Stimulated activated CD4-positive, alpha-beta T cell treated with anti-CD3 and anti-CD28 coated beads, Interleukin-2, amount 100 ng/mL, for 24 hours (primary cell): ENCODE measurements around the gene ACSM6.
"Not testable (repeated sequence)": the region's sequence is repeated elsewhere in the genome, so short reads cannot be mapped to it uniquely, and the experiment has no call there.

Experiments used
- DNase-seq, 2 donors: peaks; one replicate each; pipeline ENCODE4 v3.0.0-alpha.2; 2020

ACSM6 gene, protein sequence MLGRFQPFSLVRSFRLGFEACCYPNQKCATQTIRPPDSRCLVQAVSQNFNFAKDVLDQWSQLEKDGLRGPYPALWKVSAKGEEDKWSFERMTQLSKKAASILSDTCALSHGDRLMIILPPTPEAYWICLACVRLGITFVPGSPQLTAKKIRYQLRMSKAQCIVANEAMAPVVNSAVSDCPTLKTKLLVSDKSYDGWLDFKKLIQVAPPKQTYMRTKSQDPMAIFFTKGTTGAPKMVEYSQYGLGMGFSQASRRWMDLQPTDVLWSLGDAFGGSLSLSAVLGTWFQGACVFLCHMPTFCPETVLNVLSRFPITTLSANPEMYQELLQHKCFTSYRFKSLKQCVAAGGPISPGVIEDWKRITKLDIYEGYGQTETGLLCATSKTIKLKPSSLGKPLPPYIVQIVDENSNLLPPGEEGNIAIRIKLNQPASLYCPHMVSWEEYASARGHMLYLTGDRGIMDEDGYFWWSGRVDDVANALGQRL

DNA sequence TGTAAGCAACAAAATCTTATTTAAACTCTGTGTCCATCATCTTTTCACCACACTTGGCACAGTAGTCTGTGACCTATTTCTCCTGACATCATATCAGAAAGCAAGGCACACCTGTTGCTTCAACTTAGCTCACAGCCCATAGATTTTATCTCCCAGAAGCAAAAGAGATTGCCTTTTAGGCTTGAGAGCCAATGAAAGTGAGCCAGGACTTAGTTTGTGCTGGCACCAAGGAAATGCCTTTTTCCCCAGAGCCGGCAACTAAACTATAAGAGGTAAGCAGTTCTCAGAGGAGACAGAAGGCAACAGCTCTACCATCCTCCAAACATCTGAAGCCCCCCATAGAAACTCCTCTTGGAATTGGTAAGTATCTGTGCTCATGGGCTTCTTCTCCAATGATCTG lies at the start of gene ACSM6:
Gene ACSM6 (plus strand): TSS at position 295 of the 400 bp plus-strand sequence. CDS start 248 bp downstream, outside the sequence.
- DNase-seq: no peak

DNA sequence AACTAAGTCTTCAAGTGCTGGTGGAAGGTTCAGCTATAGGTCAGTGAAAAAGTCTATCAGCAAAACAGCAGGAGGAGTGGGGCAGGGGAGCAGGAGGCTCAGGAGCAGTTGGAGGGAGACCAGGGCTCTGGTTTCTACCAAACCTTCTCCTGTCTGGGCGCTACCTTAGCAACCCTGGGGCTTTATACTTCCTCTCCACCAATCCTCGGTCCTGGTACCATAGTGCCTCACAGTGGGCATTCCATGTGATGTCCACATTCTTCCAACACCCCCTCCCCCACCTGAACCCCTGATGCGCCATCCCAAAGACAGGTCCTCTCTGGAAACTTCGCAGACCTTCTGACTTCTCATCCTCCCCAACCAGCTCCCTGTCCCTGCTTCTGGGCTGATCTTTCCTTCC lies 25.3 kb upstream of the ACSM6 start:
- DNase-seq: no peak

DNA sequence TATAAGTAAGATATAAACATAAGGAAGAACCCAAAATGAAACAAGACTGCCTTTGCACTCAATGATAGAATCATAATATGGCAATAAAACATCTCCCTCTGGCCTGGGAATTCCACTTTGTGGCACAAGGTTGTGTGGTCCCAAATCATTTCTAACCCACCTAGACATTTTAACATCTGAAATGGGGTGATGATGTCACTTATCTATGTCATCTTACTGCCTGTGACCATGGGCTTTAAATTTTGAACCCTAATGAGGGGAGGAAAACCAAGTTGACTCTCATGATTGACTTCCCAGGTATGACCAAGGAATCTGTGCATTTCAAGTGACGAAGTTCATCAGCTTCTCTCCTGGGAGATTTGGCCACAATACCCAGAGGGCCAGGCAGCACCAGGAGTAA lies 24.5 kb upstream of the ACSM6 start:
- DNase-seq: no peak

DNA sequence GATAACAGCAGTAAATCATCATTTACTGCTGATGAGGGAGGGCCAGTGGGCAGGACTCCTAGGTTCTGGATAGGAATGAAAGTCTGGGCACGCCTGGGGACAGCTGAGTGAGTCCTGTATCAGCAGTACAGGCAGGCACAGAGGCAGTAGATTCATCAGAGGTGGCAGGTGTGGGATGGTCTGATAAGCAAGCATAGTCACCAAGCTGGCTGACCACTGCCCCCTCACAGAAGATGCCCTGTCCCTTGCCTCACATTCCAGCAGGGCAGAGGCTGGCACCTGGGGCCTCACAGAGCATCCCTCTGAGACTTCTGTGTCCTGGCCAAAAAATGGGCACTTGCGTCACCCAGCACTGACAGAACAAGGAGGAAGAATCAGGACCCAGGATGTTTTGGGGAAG lies 23.2 kb upstream of the ACSM6 start:
- DNase-seq: no peak

DNA sequence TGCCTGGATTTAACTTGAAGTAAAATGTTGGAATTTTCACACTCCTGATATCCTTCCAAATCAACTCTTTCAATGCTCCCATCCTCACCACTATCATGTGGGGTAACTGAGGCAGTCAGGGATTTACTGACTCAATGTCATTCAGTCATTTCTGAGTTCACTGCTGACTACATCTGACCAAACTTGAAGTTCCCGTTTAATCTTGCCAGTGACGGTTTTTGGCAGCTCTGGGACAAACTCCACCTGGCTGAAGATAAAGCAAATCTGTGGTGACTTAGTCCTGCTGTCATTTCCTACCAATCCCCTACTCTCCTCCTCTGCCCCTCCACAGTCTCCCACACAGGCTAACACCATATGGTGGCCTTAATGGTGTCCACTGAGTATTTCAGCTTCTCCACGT lies 22.7 kb upstream of the ACSM6 start:
- no peak for DNase-seq

DNA sequence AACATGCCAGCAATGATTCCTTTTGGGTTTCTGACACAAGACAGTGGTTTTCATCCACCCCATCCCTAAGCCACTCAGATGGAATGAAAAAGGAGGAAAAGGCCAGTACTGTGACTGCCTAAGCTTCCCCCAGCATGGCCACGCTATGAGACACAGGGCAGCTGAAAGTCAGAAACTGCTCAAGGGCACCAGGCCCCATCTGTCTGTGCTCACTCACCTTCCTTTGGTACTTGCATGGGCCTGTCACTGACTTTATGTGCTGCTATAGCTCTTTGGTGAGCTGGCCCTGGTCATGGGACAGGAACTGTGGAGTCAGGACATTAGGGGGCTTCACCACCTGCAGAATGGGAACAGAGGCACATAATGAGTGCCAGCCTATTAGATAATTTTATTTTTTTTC lies 21.2 kb upstream of the ACSM6 start:
- no peak for DNase-seq

DNA sequence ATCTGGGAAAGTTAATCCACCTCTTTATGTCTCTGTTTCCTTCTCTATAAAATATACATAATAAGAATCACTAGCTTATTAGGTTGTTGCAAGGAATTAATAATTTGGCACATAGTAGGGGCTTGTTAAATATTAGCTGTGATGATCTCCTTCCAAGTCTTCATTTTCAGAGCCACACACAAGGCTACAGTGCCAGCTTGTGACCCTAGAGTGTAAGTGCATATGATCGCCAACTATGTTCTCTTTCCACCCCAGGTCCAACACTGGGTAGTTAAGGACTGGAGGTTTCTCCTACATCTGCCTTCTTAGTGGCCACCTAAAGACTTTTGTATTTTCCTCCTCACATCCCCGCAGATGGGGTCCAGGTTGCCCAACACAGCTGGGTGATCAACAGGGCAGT lies 17.9 kb upstream of the ACSM6 start:
- DNase-seq: no peak

DNA sequence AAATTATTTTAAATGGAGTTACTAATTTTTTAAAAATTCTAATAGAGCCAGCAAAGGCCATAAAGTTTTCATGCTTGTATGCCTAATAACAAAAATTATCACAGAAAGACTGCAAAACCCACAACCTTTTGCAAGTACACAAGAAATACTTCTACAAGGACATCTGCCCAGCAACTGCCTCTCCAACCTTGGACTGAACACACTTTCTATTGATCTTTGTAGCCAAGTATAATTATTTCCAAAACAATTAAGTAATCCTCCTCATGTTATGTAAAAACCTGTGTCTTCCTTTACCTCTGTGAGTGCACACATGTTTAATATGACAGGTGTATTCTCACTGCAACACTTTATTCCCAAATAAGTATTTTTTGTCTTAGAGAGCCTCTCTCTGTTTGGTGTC lies 16.6 kb upstream of the ACSM6 start:
- DNase-seq: no peak

DNA sequence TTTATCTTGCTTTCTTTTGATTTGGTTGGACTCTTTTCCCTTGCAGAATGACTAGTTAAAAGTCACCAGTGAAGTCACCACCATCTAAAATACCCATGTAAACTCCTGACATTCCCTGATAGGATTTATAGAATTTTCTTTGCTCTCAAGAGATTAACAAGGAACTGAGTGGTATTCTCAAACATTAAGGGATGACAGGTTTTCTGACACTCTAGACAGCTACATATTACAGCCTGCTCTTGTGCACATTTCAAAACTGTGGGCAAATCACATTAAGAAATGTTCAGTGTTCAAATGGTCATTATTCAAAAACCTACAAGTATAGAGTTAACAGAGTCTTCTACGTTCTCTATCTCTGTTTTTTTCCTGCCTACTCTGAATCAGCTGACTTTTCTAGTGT lies 15.8 kb upstream of the ACSM6 start:
- DNase-seq: no peak

DNA sequence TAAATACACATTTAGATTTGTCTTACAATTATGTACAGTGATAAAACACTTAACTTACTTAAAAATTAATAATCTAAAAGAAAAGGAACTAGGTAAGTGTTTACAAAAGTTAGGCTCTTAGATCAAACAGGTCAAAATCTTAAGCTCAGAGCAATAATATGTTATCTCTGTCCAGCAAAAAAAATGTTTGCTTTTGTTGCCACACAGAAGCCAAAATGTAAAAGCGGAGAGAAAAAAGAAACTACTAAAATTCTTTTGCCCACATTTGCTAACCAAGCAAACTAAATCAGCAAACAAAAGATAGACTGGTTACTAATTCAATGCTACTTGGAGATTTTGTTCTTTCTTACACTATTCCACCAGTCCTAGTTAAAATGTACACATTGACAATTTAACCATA lies 15.2 kb upstream of the ACSM6 start:
- DNase-seq: no peak

DNA sequence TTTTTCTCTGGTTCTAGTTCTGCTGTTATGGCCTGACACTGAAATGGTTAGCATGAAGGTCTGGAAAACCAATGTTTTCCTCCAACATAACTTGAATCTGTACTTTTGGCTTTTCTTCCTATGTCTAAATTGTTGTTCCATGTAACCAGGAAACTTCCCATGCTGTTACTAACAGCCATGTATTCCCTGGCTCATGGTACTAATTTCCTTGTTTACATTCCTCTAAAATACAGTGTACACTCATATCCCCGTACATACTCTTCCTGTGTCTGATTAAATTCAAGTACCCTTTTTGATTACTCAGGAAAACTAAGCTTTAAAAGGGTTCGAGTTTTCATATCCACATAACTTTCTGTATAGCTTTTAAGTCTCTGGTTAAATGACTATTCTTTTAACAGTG lies 12.3 kb upstream of the ACSM6 start:
- DNase-seq: no peak

DNA sequence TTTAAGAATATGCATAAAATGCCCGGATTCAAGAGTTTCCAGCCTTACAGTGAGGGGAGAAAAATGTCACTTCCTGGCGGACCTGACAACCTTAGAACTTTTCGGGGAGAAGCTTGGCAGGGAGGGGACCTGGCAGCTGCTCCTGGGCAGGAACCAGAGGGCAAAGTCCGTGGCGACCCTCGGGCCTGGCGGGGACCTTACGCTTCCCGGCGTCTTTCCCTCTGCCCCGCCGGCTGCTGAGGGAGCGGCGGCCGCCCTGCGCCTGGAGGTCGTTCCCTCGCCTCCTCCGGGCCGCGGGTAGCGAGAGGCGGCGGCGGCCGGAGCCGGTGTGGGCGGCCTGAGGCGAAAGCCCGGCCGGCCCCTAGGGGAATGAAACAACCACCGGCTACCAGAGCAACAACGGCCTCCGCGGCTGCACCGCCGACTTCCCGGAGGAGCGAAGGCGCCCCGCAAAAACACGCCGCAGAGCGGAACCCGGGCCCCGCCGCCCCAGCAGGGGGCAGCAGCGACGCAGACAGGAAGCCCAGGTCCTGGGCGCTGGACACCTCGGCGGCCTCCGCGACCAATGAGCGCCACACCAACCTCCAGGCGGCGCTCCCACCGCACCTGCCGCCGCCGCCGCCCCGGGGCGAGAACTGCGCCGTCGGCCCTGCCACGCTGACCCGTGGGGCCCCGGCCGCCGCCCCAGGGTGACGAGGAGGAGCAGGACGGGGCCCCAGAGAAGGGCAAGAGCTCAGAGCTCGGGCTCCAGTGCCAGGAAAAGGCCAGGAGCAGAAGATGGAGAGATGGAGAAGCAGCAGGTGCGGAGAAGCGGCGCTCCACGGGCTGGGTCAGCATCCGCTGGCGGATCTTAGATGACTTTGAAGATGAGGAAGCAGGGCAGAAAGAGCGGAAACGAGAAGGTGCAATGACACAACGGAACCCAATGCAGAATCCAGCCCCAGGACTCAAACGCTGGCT lies 10.5 kb upstream of the ACSM6 start:
- peak; percentile 68 to 87 for DNase-seq

DNA sequence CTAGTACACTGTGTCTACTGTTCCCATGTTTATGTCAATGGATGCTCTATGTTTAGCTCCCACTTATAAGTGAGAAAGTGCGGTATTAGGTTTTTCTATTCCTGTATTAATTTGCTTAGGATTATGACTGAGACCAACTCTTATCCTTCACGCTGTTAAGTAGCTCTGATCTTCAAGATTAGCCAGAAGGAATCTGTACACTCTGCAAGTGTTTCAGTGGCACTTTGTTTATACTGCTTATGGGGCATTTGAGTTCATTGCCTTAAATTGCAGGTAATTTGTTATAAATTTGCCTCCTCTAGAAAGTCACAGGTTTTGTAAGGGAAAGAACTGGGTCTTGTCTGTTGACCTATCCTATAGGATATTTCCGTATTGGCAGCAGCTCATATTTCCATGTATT lies 6.4 kb upstream of the ACSM6 start:
- DNase-seq: no peak

DNA sequence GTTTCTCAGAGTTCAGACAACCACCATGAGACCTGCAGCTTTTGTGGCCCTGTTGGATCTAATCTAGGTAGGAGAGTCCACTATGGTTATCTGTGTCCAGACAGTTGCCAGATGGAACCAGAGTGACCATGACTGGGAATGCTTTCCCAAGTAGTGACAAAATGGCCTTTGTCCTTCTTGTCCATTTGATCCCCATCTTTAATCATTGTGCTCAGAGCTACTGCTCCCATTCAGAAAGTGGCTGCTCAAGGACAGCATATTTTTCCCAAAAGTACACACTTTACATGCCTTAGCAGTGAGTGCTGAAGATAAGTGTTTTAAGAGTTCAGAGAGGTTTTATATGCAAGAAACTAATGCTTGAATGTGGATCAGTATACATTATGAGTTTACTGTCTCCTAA lies 5.4 kb upstream of the ACSM6 start:
- no peak for DNase-seq

DNA sequence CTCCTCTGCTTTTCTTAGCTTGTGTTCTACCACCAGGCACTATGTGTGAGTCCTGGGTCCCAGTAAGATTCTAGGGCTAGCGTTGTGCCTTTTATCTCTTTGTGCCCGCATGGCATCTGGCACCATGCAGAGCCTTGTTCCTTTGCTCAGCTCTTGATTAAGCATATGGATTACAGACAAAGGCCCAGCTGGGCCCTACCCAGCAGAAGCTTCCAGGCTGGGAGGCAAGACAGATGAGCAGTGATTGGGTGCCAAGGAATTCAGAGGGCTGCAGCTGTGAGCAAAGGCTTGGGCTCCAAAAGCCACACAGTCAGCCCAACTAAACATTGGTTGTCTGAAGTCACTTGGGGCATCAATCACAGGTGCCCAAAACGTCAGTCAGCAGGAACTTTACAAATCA lies 2.0 kb downstream of the ACSM6 start:
- no peak for DNase-seq

DNA sequence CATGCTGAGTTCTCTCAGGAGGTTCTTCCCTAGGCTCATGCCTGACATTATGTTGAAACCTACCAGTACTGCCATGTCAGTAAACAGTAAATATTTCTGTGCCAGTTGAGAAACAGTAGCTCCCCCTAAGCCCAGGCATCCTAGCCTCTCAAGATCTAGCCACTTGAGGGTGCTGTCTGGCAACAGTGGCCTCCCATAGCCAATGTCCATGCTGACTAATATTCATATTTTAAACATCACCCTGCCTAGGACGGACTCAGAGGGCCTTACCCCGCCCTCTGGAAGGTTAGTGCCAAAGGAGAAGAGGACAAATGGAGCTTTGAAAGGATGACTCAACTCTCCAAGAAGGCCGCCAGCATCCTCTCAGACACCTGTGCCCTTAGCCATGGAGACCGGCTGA lies 7.7 kb downstream of the ACSM6 start:
- DNase-seq: no peak

DNA sequence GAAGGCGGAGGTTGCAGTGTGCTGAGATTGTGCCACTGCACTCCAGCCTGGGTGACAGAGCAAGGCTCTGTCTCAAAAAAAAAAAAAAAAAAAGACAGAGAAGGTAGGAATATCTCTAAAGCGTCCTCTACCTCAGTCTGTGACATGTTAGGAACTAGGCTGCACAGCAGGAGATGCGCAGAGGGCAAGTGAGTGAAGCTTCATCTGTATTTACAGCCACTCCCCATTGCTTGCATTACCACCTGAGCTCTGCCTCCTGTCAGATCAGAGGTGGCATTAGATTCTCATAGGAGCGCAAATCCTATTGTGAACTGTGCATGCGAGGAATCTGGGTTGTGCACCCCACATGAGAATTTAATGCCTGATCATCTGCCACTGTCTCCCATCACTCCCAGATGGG lies 8.8 kb downstream of the ACSM6 start:
- DNase-seq: not testable (repeated sequence)

DNA sequence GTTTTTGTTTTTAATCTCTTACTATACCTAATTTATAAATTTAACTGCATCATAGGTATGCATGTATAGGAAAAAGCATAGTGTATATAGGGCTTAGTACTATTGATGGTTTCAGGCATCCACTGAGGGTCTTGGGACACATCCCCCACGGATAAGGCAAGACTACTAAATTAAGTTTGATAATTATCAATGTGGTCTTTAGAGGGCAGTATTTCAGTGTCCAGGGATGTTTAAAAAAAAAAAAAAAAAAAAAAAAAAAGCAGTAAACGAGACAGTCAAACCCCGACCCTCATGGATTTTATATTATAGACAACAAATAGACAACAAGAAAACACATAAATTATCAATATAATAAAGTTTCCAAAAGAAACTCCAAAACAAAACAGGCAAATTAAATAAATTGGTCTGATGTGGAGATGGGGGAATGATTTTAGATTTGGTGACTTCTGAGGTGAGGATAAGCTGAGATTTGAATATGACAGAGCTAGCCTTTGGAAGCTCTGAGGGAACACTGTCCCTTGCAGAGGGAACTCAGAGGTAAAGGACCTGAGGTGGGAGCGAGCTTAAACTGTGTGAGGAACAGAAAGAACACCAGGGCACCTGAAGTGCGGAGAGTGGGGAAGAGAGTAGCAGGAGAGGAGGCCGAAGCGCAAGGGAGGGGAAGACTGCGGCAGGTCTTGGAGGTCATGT lies 14.8 kb downstream of the ACSM6 start:
- no peak for DNase-seq

DNA sequence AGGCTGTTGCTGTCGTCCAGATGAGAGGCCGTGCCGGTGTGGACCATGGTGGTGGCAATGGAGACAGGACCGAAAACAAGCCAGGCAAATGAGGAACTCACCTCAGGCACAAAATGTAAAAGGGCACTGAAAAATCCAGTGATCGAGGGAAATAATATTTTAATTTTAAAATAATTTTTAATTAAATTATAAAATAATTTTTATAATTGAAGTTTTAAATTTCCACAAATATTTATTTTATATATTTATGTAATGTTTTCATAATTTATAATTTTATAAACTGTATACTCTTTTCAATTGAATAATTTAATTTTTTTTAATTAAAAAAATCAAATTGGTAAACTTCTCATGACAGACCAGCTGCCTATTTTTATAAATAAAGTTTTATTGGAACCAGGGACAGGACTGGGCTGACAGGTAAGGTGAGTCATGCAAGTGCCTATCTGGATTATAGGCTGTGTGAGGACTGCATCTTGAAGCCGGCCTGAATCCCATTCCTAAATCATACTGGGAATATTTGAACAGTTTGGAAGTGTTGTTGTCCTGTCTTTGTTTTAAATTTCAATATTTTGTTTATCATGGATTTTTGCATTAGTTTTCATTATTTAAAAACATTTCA lies 15.6 kb downstream of the ACSM6 start:
- no peak for DNase-seq

DNA sequence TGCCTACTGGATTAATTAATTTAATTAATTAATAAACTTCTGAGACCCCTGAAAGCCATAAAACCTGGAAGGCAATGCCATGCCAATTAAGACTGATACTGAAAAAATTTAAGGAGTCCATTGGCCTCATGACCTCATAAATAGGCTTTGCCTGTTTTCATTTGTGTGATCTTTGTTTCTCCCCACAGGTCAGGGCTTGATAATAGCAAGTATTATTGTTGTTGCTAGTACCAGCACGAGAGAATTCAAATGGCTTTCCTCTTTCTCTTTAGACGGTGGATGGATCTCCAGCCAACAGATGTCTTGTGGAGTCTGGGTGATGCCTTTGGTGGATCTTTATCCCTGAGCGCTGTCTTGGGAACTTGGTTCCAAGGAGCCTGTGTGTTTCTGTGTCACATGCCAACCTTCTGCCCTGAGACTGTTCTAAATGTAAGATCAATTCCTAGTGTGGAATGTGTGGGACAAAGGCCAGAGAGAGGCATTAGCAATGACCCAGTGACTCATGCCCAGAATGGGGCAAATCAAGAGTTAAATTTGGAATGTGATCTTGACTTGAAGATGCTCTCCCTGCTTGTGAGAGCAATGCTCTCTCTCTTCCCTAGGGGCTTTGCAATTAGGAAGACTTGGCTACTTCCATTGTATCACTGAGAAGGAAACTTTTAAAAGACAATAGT lies 17.7 kb downstream of the ACSM6 start:
- DNase-seq: no peak

DNA sequence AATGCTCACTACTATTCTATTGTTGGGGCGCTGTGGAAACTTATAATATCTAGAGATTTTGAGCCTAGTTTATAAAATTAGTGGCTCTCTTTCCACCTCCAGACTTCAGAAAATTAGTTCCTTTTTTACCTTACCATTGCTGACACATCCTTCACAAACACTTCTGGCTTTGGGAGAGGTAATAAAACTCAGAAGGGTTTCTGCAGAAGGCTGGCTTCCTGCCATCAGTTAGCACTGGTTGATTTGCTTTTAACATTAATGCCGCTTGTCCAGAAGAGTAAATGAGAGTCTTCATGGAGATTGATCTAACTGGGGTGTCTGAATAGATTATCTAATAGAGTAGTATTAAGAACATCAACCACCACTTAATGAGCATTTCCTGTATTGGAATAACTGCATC lies 20.3 kb downstream of the ACSM6 start:
- DNase-seq: no peak

DNA sequence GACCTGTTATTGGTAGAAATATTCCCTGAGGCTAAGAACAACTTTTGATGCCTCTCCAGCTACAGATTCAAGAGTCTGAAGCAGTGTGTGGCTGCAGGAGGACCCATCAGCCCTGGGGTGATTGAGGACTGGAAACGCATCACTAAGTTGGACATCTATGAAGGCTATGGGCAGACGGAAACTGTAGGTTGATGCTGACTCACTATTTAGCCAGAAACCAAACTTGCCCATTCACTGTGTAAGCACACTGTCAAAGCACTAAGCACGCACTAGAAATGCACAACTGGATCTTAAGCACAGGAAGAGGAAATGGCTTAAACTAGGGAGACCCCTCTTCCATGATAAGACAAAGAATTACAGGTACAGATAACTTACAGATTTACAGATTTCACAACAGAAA lies 20.8 kb downstream of the ACSM6 start:
- no peak for DNase-seq
